ENCODE measurements around the gene PSEN1.

Gene PSEN1

DNA sequence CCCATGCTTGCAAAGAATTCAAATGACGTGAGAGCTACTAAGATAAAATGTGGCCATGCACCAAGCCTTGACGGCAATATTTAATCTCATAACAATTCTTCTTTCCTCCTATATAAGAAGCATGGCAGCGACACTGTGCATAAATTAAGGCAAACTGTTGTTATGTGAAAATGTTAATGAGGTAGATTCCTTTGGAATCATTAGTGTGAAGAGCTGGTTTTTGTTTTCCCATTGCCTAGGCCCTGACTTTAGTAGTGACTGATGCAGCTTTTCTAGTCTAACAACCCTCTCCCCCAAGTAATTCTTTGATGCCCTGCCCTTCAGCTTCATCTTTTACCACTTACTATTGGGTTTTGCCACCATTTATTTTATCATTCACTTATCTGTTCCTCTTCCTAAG, 10.6 kb upstream of the PSEN1 start:
- H3K36me3 ChIP-seq (ENCODE audit: control insufficient read depth, insufficient read depth, low read length): peaks cover 50% of the 10 kb centered on the region
- H3K4me3 ChIP-seq (ENCODE audit: extremely low read depth, insufficient read depth, low read length, poor library complexity, severe bottlenecking): no peak overlapping the region
- no peaks in the 10 kb centered on the region for H3K9me3 ChIP-seq (ENCODE audit: control insufficient read depth, low read length)
- H3K27ac ChIP-seq (ENCODE audit: low read depth, low read length, severe bottlenecking): no peak overlapping the region
- H3K4me1 ChIP-seq (ENCODE audit: control insufficient read depth, insufficient read depth, low read length, poor library complexity, severe bottlenecking): no peaks in the 10 kb centered on the region
- WGBS, 2 experiments (ENCODE audit: insufficient coverage in 2 of 2): 67% methylated on average over 1 of the region's 3 CpGs; no CpG with 5 or more reads in 1 of the 2 experiments

DNA sequence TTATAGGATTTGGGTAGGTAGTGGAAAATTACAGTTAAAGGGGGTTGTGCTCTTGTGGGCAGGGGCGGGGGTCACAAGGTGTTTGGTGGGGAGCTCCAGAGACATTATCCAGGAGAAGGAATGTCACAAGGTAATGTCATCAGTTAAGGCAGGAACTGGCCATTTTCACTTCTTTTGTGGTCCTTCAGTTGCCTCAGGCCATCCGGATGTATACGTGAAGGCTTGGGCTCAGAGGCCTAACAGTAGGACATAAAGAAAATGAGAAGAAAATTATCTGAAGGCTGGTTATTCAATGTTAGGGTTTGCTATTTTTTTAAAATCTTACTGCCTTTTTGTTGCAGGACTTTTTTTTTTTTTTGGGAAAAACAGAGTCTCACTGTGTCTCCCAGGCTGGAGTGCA, 2.5 kb upstream of the PSEN1 start:
- Histone ChIP-seq H3K27ac (ENCODE audit: low read depth, low read length, severe bottlenecking) (no peak overlapping the region), H3K4me3 (ENCODE audit: extremely low read depth, insufficient read depth, low read length, poor library complexity, severe bottlenecking) (no peak overlapping the region), H3K4me1 (ENCODE audit: control insufficient read depth, insufficient read depth, low read length, poor library complexity, severe bottlenecking) (no peaks in the 10 kb centered on the region), H3K36me3 (ENCODE audit: control insufficient read depth, insufficient read depth, low read length) (no peaks in the 10 kb centered on the region), H3K9me3 (ENCODE audit: control insufficient read depth, low read length) (peaks cover 5% of the 10 kb centered on the region)
- WGBS, 2 experiments (ENCODE audit: insufficient coverage in 2 of 2): 92 to 96% methylated on average over 3 of the region's 3 CpGs

DNA sequence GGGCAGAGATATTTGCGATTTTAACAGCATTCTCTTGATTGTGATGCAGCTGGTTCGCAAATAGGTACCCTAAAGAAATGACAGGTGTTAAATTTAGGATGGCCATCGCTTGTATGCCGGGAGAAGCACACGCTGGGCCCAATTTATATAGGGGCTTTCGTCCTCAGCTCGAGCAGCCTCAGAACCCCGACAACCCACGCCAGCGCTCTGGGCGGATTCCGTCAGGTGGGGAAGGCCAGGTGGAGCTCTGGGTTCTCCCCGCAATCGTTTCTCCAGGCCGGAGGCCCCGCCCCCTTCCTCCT, 271 bp upstream of the PSEN1 start:
- H3K9me3 ChIP-seq (ENCODE audit: control insufficient read depth, low read length): peaks cover 5% of the 10 kb centered on the region
- H3K36me3 ChIP-seq (ENCODE audit: control insufficient read depth, insufficient read depth, low read length): no peaks in the 10 kb centered on the region
- H3K4me1 ChIP-seq (ENCODE audit: control insufficient read depth, insufficient read depth, low read length, poor library complexity, severe bottlenecking): no peaks in the 10 kb centered on the region
- H3K27ac ChIP-seq (ENCODE audit: low read depth, low read length, severe bottlenecking): peak overlapping the region; percentile 96
- WGBS, 2 experiments (ENCODE audit: insufficient coverage in 2 of 2): 19 to 25% methylated on average over 7 to 10 of the region's 16 CpGs
- peak overlapping the region; percentile 98 for H3K4me3 ChIP-seq (ENCODE audit: extremely low read depth, insufficient read depth, low read length, poor library complexity, severe bottlenecking)

DNA sequence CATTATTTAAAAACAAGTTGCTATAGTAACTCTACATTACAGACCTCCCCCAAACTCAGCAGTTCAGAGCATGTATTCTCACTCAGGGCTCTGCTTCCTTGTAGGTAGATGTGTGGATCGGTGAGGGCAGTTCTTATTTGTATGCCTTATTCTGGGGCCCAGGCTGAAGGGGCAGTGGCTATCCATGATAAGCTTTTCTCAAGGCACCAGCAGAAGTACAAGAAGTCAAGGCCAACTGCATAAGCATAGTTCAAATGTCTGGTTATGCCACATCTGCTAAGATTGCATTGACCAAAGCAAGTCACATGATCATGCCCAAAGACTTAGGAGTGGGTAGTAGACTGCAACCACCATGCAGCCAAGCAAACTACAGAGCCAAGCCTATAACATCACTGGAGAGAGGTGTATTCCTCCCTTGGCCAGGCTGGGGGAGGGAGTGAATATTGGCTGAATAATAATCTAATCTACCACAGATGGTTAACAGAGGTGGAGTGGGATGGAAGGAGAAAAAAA, 4.6 kb downstream of the PSEN1 start:
- WGBS, 2 experiments (ENCODE audit: insufficient coverage in 2 of 2): 100% methylated on average over 1 of the region's 1 CpG; no CpG with 5 or more reads in 1 of the 2 experiments

DNA sequence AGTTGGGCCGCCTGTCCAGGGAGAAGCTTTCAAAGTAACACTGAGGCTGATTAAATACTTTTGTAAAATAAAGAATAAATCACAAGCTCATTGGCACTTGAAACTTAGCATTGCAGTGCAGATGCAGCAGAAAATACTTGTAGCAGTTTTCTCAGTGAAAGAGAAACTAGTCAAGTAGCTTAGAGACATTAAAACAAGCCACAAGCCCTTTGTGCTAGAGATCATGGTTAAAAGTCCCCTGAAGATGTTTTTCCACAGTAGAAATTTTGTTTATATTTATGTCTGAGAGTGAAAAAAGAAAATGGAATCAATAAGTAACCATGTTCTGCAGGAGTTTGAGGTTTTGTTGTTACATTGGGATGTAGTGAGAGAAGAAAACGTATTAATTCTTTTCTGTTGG, 5.9 kb downstream of the PSEN1 start:
- Histone ChIP-seq H3K36me3 (ENCODE audit: control insufficient read depth, insufficient read depth, low read length) (no peaks in the 10 kb centered on the region), H3K9me3 (ENCODE audit: control insufficient read depth, low read length) (no peaks in the 10 kb centered on the region), H3K4me3 (ENCODE audit: extremely low read depth, insufficient read depth, low read length, poor library complexity, severe bottlenecking) (no peak overlapping the region), H3K27ac (ENCODE audit: low read depth, low read length, severe bottlenecking) (no peak overlapping the region), H3K4me1 (ENCODE audit: control insufficient read depth, insufficient read depth, low read length, poor library complexity, severe bottlenecking) (no peaks in the 10 kb centered on the region)
- no CpG with 5 or more reads among the region's 2 CpGs for WGBS, 2 experiments (ENCODE audit: insufficient coverage in 2 of 2)

More for the DNA sequence above, 4.6 kb downstream of the PSEN1 start:
- H3K4me1 ChIP-seq (ENCODE audit: control insufficient read depth, insufficient read depth, low read length, poor library complexity, severe bottlenecking): no peaks in the 10 kb centered on the region
- H3K27ac ChIP-seq (ENCODE audit: low read depth, low read length, severe bottlenecking): no peak overlapping the region
- no peaks in the 10 kb centered on the region for H3K9me3 ChIP-seq (ENCODE audit: control insufficient read depth, low read length)
- no peaks in the 10 kb centered on the region for H3K36me3 ChIP-seq (ENCODE audit: control insufficient read depth, insufficient read depth, low read length)
- no peak overlapping the region for H3K4me3 ChIP-seq (ENCODE audit: extremely low read depth, insufficient read depth, low read length, poor library complexity, severe bottlenecking)

DNA sequence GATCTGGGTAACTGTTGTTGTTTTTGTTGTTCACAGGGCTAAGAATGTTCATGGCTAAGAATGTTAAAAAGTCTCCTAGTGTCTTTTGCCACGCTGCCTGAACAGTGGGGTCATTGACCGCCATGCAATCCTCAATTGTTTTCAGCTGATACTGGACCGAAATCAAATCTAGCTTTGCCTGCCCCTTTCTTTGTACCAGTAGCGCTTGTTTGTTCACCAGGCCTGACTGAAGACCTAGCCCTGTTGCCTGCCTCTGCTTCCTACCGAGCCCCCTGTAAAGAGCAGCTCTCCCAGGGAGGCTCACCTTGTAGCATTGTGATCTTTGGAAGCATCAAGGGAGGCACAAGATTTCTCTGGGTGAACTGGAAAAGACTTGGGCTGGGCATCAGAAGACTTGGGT, 6.7 kb downstream of the PSEN1 start:
- no peak overlapping the region for H3K27ac ChIP-seq (ENCODE audit: low read depth, low read length, severe bottlenecking)
- H3K9me3 ChIP-seq (ENCODE audit: control insufficient read depth, low read length): no peaks in the 10 kb centered on the region
- H3K4me3 ChIP-seq (ENCODE audit: extremely low read depth, insufficient read depth, low read length, poor library complexity, severe bottlenecking): no peak overlapping the region
- 89 to 95% methylated on average over 5 of the region's 5 CpGs for WGBS, 2 experiments (ENCODE audit: insufficient coverage in 2 of 2)
- peaks cover 2% of the 10 kb centered on the region for H3K36me3 ChIP-seq (ENCODE audit: control insufficient read depth, insufficient read depth, low read length)
- H3K4me1 ChIP-seq (ENCODE audit: control insufficient read depth, insufficient read depth, low read length, poor library complexity, severe bottlenecking): peaks cover 3% of the 10 kb centered on the region

DNA sequence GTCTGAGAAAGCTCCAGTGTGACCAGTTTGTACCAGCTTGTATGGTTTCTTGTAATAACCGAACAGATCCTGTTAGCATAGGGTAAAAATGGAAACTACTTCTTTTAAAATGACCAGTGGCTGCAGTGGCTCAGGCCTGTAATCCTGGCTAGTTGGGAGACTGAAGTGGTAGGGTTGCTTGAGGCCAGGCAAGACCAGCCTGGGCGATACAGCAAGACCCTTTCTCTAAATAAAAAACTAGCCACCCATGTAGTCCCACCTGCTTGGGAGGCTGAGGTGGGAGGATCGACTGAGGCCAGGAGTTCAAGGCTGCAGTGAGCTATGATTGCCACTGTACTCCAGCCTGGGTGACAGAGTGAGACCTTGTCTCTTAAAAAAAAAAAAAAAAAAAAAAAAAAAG, 7.3 kb downstream of the PSEN1 start:
- no peak overlapping the region for H3K27ac ChIP-seq (ENCODE audit: low read depth, low read length, severe bottlenecking)
- no peaks in the 10 kb centered on the region for H3K9me3 ChIP-seq (ENCODE audit: control insufficient read depth, low read length)
- H3K4me1 ChIP-seq (ENCODE audit: control insufficient read depth, insufficient read depth, low read length, poor library complexity, severe bottlenecking): peaks cover 3% of the 10 kb centered on the region
- H3K36me3 ChIP-seq (ENCODE audit: control insufficient read depth, insufficient read depth, low read length): peaks cover 8% of the 10 kb centered on the region
- no peak overlapping the region for H3K4me3 ChIP-seq (ENCODE audit: extremely low read depth, insufficient read depth, low read length, poor library complexity, severe bottlenecking)
- WGBS, 2 experiments (ENCODE audit: insufficient coverage in 2 of 2): 89% methylated on average over 1 of the region's 3 CpGs; no CpG with 5 or more reads in 1 of the 2 experiments

DNA sequence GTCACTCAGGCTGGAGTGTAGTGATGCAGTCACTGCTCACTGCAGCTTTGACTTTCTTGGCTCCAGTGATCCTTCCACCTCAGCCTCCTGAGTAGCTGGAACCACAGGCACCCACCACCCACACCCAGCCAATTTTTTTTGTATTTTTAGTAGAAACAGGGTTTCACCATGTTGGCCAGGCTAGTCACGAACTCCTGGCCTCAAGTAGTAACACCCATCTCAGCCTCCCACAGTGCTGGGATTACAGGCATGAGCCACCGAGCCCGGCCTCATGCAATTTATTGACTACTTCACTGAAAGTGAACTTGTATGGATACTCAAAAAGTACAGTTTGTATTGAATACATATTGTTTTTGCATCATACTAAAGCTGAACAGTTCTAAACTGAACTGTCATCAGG, 9.1 kb downstream of the PSEN1 start:
- no peak overlapping the region for H3K4me3 ChIP-seq (ENCODE audit: extremely low read depth, insufficient read depth, low read length, poor library complexity, severe bottlenecking)
- no peak overlapping the region for H3K27ac ChIP-seq (ENCODE audit: low read depth, low read length, severe bottlenecking)
- peaks cover 25% of the 10 kb centered on the region for H3K36me3 ChIP-seq (ENCODE audit: control insufficient read depth, insufficient read depth, low read length)
- WGBS, 2 experiments (ENCODE audit: insufficient coverage in 2 of 2): 100% methylated on average over 1 of the region's 3 CpGs; no CpG with 5 or more reads in 1 of the 2 experiments
- H3K4me1 ChIP-seq (ENCODE audit: control insufficient read depth, insufficient read depth, low read length, poor library complexity, severe bottlenecking): peaks cover 3% of the 10 kb centered on the region
- no peaks in the 10 kb centered on the region for H3K9me3 ChIP-seq (ENCODE audit: control insufficient read depth, low read length)

DNA sequence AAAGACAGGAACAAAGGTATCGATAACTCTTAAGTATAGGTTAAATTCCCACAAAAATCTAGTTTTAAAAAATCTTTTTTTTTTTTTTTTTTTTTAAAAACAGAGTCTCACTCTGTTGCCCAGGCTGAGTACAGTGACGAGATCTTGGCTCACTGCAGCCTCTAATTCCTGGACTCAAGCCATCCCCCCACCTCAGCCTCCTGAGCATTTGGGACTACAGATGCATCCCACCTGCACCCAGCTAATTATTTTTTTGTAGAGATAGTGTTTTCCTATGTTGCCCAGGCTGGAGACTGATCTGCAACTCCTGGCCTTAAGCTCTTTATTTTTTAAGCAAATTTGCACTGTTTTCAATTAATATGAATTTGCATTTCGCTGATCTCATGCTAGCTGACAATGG, 9.8 kb downstream of the PSEN1 start:
- Histone ChIP-seq H3K9me3 (ENCODE audit: control insufficient read depth, low read length) (no peaks in the 10 kb centered on the region), H3K4me3 (ENCODE audit: extremely low read depth, insufficient read depth, low read length, poor library complexity, severe bottlenecking) (no peak overlapping the region), H3K36me3 (ENCODE audit: control insufficient read depth, insufficient read depth, low read length) (peaks cover 31% of the 10 kb centered on the region), H3K27ac (ENCODE audit: low read depth, low read length, severe bottlenecking) (no peak overlapping the region), H3K4me1 (ENCODE audit: control insufficient read depth, insufficient read depth, low read length, poor library complexity, severe bottlenecking) (peaks cover 3% of the 10 kb centered on the region)
- WGBS, 2 experiments (ENCODE audit: insufficient coverage in 2 of 2): 100% methylated on average over 1 to 2 of the region's 3 CpGs

DNA sequence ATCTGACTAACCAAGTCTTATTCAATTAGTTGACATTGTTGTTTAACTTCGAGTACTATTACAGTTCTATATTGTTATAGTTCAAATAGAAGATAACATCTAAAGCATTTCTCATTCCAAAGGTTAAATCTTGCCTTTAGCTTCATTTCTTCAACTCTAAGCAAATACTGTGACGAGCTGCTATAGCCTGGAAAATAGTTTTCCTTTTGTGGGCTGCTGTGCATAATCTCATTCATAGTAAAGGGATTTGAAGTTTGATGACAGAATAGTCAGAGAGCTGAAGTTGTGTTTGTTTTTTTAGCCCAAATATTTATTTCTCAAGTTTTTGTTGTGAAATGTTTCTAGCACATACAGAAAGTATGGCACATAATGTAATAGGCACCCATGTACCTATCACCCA, 13.4 kb downstream of the PSEN1 start:
- no peak overlapping the region for H3K27ac ChIP-seq (ENCODE audit: low read depth, low read length, severe bottlenecking)

DNA sequence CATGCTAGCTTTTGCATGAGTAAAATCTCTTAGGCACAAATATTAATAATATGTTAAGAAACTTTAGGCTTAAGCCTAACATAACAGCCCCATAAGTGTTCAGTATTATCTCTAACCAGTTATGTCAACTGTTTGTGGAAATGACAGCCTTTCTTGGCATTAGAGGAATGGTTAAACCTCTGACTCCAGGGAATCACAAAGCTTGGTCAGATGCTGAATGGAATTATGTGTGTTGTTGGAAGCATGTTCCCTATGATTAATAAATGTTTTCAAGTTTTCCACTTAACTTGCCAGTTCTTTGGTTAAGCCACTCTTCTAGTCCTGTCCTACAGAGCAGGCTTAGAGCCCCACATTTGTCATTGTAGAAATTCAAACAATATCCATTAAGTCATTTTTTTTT, 17.0 kb downstream of the PSEN1 start:
- Histone ChIP-seq H3K4me1 (ENCODE audit: control insufficient read depth, insufficient read depth, low read length, poor library complexity, severe bottlenecking) (no peaks in the 10 kb centered on the region), H3K36me3 (ENCODE audit: control insufficient read depth, insufficient read depth, low read length) (peaks cover 71% of the 10 kb centered on the region), H3K4me3 (ENCODE audit: extremely low read depth, insufficient read depth, low read length, poor library complexity, severe bottlenecking) (no peak overlapping the region), H3K27ac (ENCODE audit: low read depth, low read length, severe bottlenecking) (no peak overlapping the region), H3K9me3 (ENCODE audit: control insufficient read depth, low read length) (no peaks in the 10 kb centered on the region)

More for the DNA sequence above, 13.4 kb downstream of the PSEN1 start:
- Histone ChIP-seq H3K9me3 (ENCODE audit: control insufficient read depth, low read length) (no peaks in the 10 kb centered on the region), H3K4me1 (ENCODE audit: control insufficient read depth, insufficient read depth, low read length, poor library complexity, severe bottlenecking) (peaks cover 3% of the 10 kb centered on the region), H3K36me3 (ENCODE audit: control insufficient read depth, insufficient read depth, low read length) (peaks cover 49% of the 10 kb centered on the region), H3K4me3 (ENCODE audit: extremely low read depth, insufficient read depth, low read length, poor library complexity, severe bottlenecking) (no peak overlapping the region)
- WGBS, 2 experiments (ENCODE audit: insufficient coverage in 2 of 2): no CpG with 5 or more reads among the region's 2 CpGs

Measured in mesodermal cell (in vitro differentiated cells).